Lower lobe of right lung (tissue), 2 donors: ENCODE measurements around the gene LCE2B. TPM values are rescaled to one million over a fixed set of nuclear protein-coding genes. Genes with fewer than 3 reads are reported as not detected.

Experiments used
- ATAC-seq, 2 donors: fragments of 200-7000 bp; cut with Tn5 transposase; one replicate each; pipeline ENCODE4 v1.9.1; 2020 to 2022; ENCODE audit warnings: mild to moderate bottlenecking in 2 of 2, moderate library complexity in 2 of 2
- DNase-seq: peaks from one replicate; pipeline ENCODE4 v3.0.0-alpha.2; 2020
- H3K27ac ChIP-seq: fragments of 200-600 bp; one replicate; pipeline ENCODE4 v1.8.0; 2022
- H3K27me3 ChIP-seq: fragments of 200-600 bp; one replicate; pipeline ENCODE4 v1.8.0; 2022; ENCODE audit warnings: low read depth
- H3K36me3 ChIP-seq: fragments of 200-600 bp; one replicate; pipeline ENCODE4 v1.8.0; 2022; ENCODE audit warnings: mild to moderate bottlenecking
- H3K4me1 ChIP-seq: fragments of 200-600 bp; one replicate; pipeline ENCODE4 v1.8.0; 2022
- H3K4me3 ChIP-seq: fragments of 200-600 bp; one replicate; pipeline ENCODE4 v1.8.0; 2022; ENCODE audit warnings: mild to moderate bottlenecking
- H3K9me3 ChIP-seq: fragments of 200-600 bp; one replicate; pipeline ENCODE4 v1.8.0; 2022
- CTCF ChIP-seq: fragments of 200-600 bp; IDR thresholded peaks from one replicate; pipeline ENCODE4 v1.8.0; 2022; ENCODE audit warnings: antibody characterized with exemption, mild to moderate bottlenecking
- intact Hi-C: fragments of 100-400 bp; cut with DNase I; formaldehyde crosslinking; loops from one replicate; pipeline ENCODE4 v1.11.0; 2022
- total RNA-seq: library from RNA; stranded (reverse); fragmentation: NEBNext Ultra II Directional; extraction: Animal tissue kit (Norgen Biotek cat#: 25700); gene quantifications from one replicate; pipeline ENCODE4 v1.2.1, GENCODE V29; 2021
- donor health status: DM: no; HTN: yes; CAD: no; lungs with severe emphysema.

LCE2B gene
- total RNA-seq, 1 donor from 2014 or later = not detected

GRCh38 chr1:152697701-152698600 is 12.0 kb downstream of the LCE2B start, which contains the start of gene LCE2A:
Gene LCE2A (plus strand): TSS chr1:152698345. CDS start chr1:152698902, 557 bp downstream.
- TF ChIP-seq CTCF = no peak
- no peaks in the 10 kb centered on the region for H3K4me1 ChIP-seq
- no peaks in the 10 kb centered on the region for H3K9me3 ChIP-seq
- DNase-seq = no peak
- no peaks in the 10 kb centered on the region for H3K36me3 ChIP-seq
- H3K27me3 ChIP-seq = no peaks in the 10 kb centered on the region
- H3K4me3 ChIP-seq = no peak within 1 kb of the TSS
- intact Hi-C loops = no loop called here
- no peak within 1 kb of the TSS for H3K27ac ChIP-seq
- ATAC-seq = no peak

GRCh38 chr1:152699746-152700145 is 13.8 kb downstream of the LCE2B start:
- no peak overlapping the region for H3K27ac ChIP-seq
- no peaks in the 10 kb centered on the region for H3K4me1 ChIP-seq
- no peaks in the 10 kb centered on the region for H3K27me3 ChIP-seq
- no peaks in the 10 kb centered on the region for H3K36me3 ChIP-seq
- no peak overlapping the region for H3K4me3 ChIP-seq
- DNase-seq (no peak), ATAC-seq (no peak)
- no peak for TF ChIP-seq CTCF
- no peaks in the 10 kb centered on the region for H3K9me3 ChIP-seq
- intact Hi-C loops = no loop called here

- no peaks in the 10 kb centered on the region for H3K36me3 ChIP-seq
- ATAC-seq (no peak), DNase-seq (no peak)
- H3K27me3 ChIP-seq = peaks cover 19% of the 10 kb centered on the region
- no peak for TF ChIP-seq CTCF
- H3K4me3 ChIP-seq = no peak within 1 kb of the TSS
- no peak within 1 kb of the TSS for H3K27ac ChIP-seq
- H3K4me1 ChIP-seq = no peaks in the 10 kb centered on the region
- intact Hi-C loops = no loop called here
- H3K9me3 ChIP-seq = no peaks in the 10 kb centered on the region
Observed at GRCh38 chr1:152707860-152708259, 21.9 kb downstream of the LCE2B start, which contains the start of gene LCE4A. Gene LCE4A (plus strand): TSS chr1:152708160. CDS start chr1:152709076, 916 bp downstream.

- intact Hi-C loops = no loop called here
- TF ChIP-seq CTCF = no peak
- Histone ChIP-seq H3K27me3 (no peaks in the 10 kb centered on the region), H3K27ac (no peak overlapping the region), H3K9me3 (peaks cover 5% of the 10 kb centered on the region), H3K4me3 (no peak overlapping the region), H3K36me3 (no peaks in the 10 kb centered on the region), H3K4me1 (no peaks in the 10 kb centered on the region)
- no peak for DNase-seq
- no peak for ATAC-seq
Observed at GRCh38 chr1:152718238-152718637, 32.3 kb downstream of the LCE2B start.

- ATAC-seq (no peak), DNase-seq (no peak)
- Histone ChIP-seq H3K27me3 (no peaks in the 10 kb centered on the region), H3K4me3 (no peak overlapping the region), H3K36me3 (no peaks in the 10 kb centered on the region), H3K9me3 (no peaks in the 10 kb centered on the region), H3K27ac (no peak overlapping the region), H3K4me1 (no peaks in the 10 kb centered on the region)
- intact Hi-C loops = no loop called here
- TF ChIP-seq CTCF = no peak
Observed at GRCh38 chr1:152725261-152725660, 39.3 kb downstream of the LCE2B start.
